Gastrocnemius medialis (tissue), 4 donors: Measurements from ENCODE around the gene ADRA2B.

Experiments used
- POLR2A ChIP-seq, 2 donors: fragments of 450-650 bp; IDR thresholded peaks; one replicate each; pipeline ENCODE4 v1.6.1; 2017; ENCODE audit warnings: antibody characterized with exemption in 2 of 2, mild to moderate bottlenecking in 2 of 2, moderate library complexity in 2 of 2
- TF ChIP-seq, protein P1 (sequence below), 5 experiments: fragments of 450-650 bp in 3 of 5; fragments of 200-600 bp in 2 of 5; sonication (generic) in 2 of 5; IDR thresholded peaks in 4 of 5; conservative IDR thresholded peaks in 1 of 5; 1 replicate in 4 of 5; 2 replicates in 1 of 5; pipeline ENCODE4 v1.5.1; 2016 to 2019; ENCODE audit warnings: antibody characterized with exemption in 5 of 5, mild to moderate bottlenecking in 3 of 5, moderate library complexity in 3 of 5

DNA sequence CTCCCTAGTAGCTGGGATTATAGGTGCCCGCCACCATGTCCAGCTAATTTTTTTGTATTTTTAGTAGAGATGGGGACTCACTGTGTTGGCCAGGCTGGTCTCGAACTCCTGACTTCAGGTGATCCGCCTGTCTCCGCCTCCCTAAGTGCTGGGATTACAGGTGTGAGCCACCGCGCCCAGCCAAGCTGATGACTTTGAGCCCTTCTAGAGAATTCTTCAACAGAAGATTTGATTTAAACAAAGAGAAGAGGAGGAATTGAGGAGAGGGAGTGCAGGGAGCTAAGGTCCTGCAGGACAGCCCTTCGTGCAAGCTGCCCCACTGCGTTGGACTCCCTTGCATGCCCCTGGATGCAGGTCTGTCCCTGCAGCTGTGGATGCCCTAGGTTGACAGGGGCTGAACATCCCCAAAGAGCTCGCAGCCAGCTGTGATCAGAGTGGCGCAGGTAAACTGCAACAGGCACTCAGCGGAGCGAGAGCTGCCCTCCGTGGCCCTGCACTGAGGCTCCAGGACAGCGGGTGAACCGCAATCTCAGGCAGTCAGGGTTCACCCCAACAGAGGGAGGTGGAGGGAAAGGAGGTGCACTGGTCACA, 13.7 kb downstream of the ADRA2B start:
- TF ChIP-seq, protein P1, sequence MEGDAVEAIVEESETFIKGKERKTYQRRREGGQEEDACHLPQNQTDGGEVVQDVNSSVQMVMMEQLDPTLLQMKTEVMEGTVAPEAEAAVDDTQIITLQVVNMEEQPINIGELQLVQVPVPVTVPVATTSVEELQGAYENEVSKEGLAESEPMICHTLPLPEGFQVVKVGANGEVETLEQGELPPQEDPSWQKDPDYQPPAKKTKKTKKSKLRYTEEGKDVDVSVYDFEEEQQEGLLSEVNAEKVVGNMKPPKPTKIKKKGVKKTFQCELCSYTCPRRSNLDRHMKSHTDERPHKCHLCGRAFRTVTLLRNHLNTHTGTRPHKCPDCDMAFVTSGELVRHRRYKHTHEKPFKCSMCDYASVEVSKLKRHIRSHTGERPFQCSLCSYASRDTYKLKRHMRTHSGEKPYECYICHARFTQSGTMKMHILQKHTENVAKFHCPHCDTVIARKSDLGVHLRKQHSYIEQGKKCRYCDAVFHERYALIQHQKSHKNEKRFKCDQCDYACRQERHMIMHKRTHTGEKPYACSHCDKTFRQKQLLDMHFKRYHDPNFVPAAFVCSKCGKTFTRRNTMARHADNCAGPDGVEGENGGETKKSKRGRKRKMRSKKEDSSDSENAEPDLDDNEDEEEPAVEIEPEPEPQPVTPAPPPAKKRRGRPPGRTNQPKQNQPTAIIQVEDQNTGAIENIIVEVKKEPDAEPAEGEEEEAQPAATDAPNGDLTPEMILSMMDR (IDR thresholded peaks at IDR 0.05 in 4 of 5, conservative IDR thresholded peaks at IDR 0.05 in 1 of 5): no peak
- TF ChIP-seq POLR2A (IDR thresholded peaks at IDR 0.05): no peak
